ENCODE measurements around the gene ABRAXAS1. TPM values are rescaled to one million over a fixed set of nuclear protein-coding genes. Genes with fewer than 3 reads are reported as not detected.
"Not testable (repeated sequence)": the region's sequence is repeated elsewhere in the genome, so short reads cannot be mapped to it uniquely, and the experiment has no call there.

ABRAXAS1 gene
- total RNA-seq, 2 donors from 2014 or later = 11.6 to 13.1 TPM

DNA sequence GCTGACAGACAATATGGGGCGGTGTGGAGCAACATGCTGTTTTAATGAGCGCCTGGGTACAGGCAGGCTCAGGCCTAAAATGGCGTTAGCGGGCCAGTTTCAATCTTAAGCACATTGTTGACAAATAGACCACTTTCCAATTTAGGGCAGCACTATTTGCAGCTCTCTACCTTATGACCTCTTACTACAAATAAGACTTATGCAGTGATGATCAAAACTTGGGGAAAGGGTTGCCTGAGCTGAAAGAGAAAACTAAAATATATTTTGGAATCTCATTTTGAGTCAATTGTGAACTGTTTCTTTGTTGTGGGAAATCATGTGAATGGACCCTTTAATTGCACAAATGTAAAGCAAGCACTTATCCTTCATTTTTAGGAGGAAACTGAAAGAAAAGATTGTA, 25.5 kb upstream of the ABRAXAS1 start:
- no peak for DNase-seq (ENCODE audit: low spot score)
- intact Hi-C loops (cut with DNase I) = no loop called here

GRCh38 chr4:83509156-83509585, 24.3 kb upstream of the ABRAXAS1 start:
- TF ChIP-seq CTCF (IDR thresholded peaks at IDR 0.05) = peak; percentile 19 to 83 (median 77)
- peak; percentile 30 for TF ChIP-seq POLR2AphosphoS5 (IDR thresholded peaks at IDR 0.05)
- not testable (repeated sequence) for H3K36me3 ChIP-seq; H3K9me3 ChIP-seq; H3K27ac ChIP-seq; H3K4me1 ChIP-seq (replicated peaks); H3K27me3 ChIP-seq (replicated peaks; ENCODE audit: insufficient read depth); H3K4me3 ChIP-seq
- DNase-seq (ENCODE audit: low spot score) = peak; percentile 64
- WGBS = 65% methylated on average over 3 of the region's 3 CpGs
- intact Hi-C loops (cut with DNase I) = loop anchor here (5.0 kb wide), 1 partner anchor 128 kb away; no protein-coding TSS in a partner anchor

More for the DNA sequence above, 25.5 kb upstream of the ABRAXAS1 start:
- Histone ChIP-seq H3K36me3 (no peaks in the 10 kb centered on the region), H3K4me1 (replicated peaks) (no peaks in the 10 kb centered on the region), H3K27me3 (replicated peaks; ENCODE audit: insufficient read depth) (no peaks in the 10 kb centered on the region), H3K4me3 (no peak overlapping the region), H3K27ac (no peak overlapping the region), H3K9me3 (no peaks in the 10 kb centered on the region)
- no peak for TF ChIP-seq CTCF (IDR thresholded peaks at IDR 0.05)
- no peak for TF ChIP-seq POLR2AphosphoS5 (IDR thresholded peaks at IDR 0.05)
- no peak for TF ChIP-seq POLR2A (IDR thresholded peaks at IDR 0.05)
- 89% methylated on average over 4 of the region's 4 CpGs for WGBS

- no peaks in the 10 kb centered on the region for H3K36me3 ChIP-seq
- no peak overlapping the region for H3K4me3 ChIP-seq
- H3K27ac ChIP-seq = no peak overlapping the region
- intact Hi-C loops (cut with DNase I) = loop anchor here (5.0 kb wide), 1 partner anchor 132 kb away; no protein-coding TSS in a partner anchor
- 91% methylated on average over 10 of the region's 10 CpGs for whole genome bisulfite sequencing
- H3K9me3 ChIP-seq = no peaks in the 10 kb centered on the region
- H3K4me1 ChIP-seq (replicated peaks) = no peaks in the 10 kb centered on the region
- DNase-seq (ENCODE audit: low spot score) = no peak
- TF ChIP-seq POLR2AphosphoS5 (IDR thresholded peaks at IDR 0.05) = no peak
- no peaks in the 10 kb centered on the region for H3K27me3 ChIP-seq (replicated peaks; ENCODE audit: insufficient read depth)
These were observed 20.1 kb upstream of the ABRAXAS1 start for GRCh38 chr4:83504996-83505395.

- 59% methylated on average over 4 of the region's 4 CpGs for WGBS
- intact Hi-C loops (cut with DNase I) = no loop called here
- no peaks in the 10 kb centered on the region for H3K36me3 ChIP-seq
These were observed 19.6 kb upstream of the ABRAXAS1 start for GRCh38 chr4:83504503-83504902.

GRCh38 chr4:83503974-83504373, 19.1 kb upstream of the ABRAXAS1 start:
- H3K4me1 ChIP-seq (replicated peaks) = no peaks in the 10 kb centered on the region

More at GRCh38 chr4:83504503-83504902, 19.6 kb upstream of the ABRAXAS1 start:
- Histone ChIP-seq H3K27ac (no peak overlapping the region), H3K4me1 (replicated peaks) (no peaks in the 10 kb centered on the region), H3K4me3 (no peak overlapping the region), H3K9me3 (no peaks in the 10 kb centered on the region), H3K27me3 (replicated peaks; ENCODE audit: insufficient read depth) (no peaks in the 10 kb centered on the region)
- no peak for DNase-seq (ENCODE audit: low spot score)
- TF ChIP-seq POLR2A (IDR thresholded peaks at IDR 0.05) = no peak
- TF ChIP-seq CTCF (IDR thresholded peaks at IDR 0.05) = no peak

GRCh38 chr4:83501671-83502070, 16.8 kb upstream of the ABRAXAS1 start:
- intact Hi-C loops (cut with DNase I); H3K27me3 ChIP-seq (replicated peaks; ENCODE audit: insufficient read depth): not testable (repeated sequence)

More at GRCh38 chr4:83503974-83504373, 19.1 kb upstream of the ABRAXAS1 start:
- no peaks in the 10 kb centered on the region for H3K36me3 ChIP-seq
- no peaks in the 10 kb centered on the region for H3K9me3 ChIP-seq
- H3K4me3 ChIP-seq = no peak overlapping the region
- TF ChIP-seq CTCF (IDR thresholded peaks at IDR 0.05) (no peak), POLR2A (IDR thresholded peaks at IDR 0.05) (no peak), POLR2AphosphoS5 (IDR thresholded peaks at IDR 0.05) (no peak)
- no peak for DNase-seq (ENCODE audit: low spot score)
- intact Hi-C loops (cut with DNase I) = no loop called here
- H3K27me3 ChIP-seq (replicated peaks; ENCODE audit: insufficient read depth) = no peaks in the 10 kb centered on the region
- H3K27ac ChIP-seq = no peak overlapping the region

More at GRCh38 chr4:83501671-83502070, 16.8 kb upstream of the ABRAXAS1 start:
- not testable (repeated sequence) for H3K4me1 ChIP-seq (replicated peaks); H3K27ac ChIP-seq; H3K4me3 ChIP-seq; H3K36me3 ChIP-seq; DNase-seq (ENCODE audit: low spot score); H3K9me3 ChIP-seq
- WGBS = 91% methylated on average over 3 of the region's 3 CpGs
